ENCODE results near the gene PLPP2.

- TF ChIP-seq, protein P1, sequence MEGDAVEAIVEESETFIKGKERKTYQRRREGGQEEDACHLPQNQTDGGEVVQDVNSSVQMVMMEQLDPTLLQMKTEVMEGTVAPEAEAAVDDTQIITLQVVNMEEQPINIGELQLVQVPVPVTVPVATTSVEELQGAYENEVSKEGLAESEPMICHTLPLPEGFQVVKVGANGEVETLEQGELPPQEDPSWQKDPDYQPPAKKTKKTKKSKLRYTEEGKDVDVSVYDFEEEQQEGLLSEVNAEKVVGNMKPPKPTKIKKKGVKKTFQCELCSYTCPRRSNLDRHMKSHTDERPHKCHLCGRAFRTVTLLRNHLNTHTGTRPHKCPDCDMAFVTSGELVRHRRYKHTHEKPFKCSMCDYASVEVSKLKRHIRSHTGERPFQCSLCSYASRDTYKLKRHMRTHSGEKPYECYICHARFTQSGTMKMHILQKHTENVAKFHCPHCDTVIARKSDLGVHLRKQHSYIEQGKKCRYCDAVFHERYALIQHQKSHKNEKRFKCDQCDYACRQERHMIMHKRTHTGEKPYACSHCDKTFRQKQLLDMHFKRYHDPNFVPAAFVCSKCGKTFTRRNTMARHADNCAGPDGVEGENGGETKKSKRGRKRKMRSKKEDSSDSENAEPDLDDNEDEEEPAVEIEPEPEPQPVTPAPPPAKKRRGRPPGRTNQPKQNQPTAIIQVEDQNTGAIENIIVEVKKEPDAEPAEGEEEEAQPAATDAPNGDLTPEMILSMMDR (IDR thresholded peaks at IDR 0.05) = no peak
- TF ChIP-seq POLR2A (IDR thresholded peaks at IDR 0.05) = no peak
- no peak for TF ChIP-seq POLR2AphosphoS5 (IDR thresholded peaks at IDR 0.05)
Measured at GRCh38 chr19:313988-314815, 23.0 kb upstream of the PLPP2 start.

Data from prostate gland (tissue), 2 donors.